ENCODE results near the gene MYLIP. TPM values are rescaled to one million over a fixed set of nuclear protein-coding genes. Genes with fewer than 3 reads are reported as not detected.

The MYLIP gene
- total and polyA plus RNA-seq, 2 of the 13 experiments (the other 11 are each of a cell fraction or from before 2014, with no cell fraction given): 3.4 to 10.8 TPM

DNA sequence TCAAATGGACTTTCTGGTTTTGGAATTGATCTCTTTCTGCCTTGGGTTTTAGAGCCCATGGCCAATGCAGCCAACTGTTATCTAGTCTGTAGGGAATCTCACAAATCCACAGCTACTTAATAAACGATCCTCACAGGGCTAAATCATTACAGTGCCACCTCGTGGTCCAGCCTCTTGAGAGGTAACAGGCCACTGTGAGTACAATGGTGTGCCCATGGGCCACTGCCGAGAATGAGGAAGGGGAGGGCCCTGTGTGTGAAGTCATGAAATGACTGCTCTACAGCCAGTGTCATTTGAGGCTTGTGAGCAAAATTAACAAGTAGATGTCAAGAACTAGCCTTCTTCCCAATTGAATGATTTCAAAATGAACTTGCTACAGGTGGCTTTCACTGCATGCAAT lies 55.2 kb downstream of the MYLIP start:
- Histone ChIP-seq H3K27me3 (ENCODE audit: control insufficient read depth in 1 of 2, insufficient read depth in 2 of 2, low read length in 2 of 2) (no peaks in the 10 kb centered on the region; a peak in 1 of 5 replicates), H3K4me2 (ENCODE audit: low read depth, low read length) (no peak overlapping the region), H2AFZ (ENCODE audit: low read length) (no peak overlapping the region), H3K9me3 (ENCODE audit: low read length) (no peaks in the 10 kb centered on the region), H3K9ac (ENCODE audit: insufficient read depth, low read depth, low read length) (no peak overlapping the region), H3K4me3 (replicated peaks in 1 of 3; ENCODE audit: insufficient read depth in 1 of 3, low read depth in 2 of 3, low read length in 3 of 3) (no peak overlapping the region), H4K20me1 (ENCODE audit: insufficient read depth, low read length) (no peaks in the 10 kb centered on the region), H3K79me2 (ENCODE audit: insufficient read depth, low read length) (no peaks in the 10 kb centered on the region), H3K27ac (ENCODE audit: extremely low read length, insufficient read depth, low read length) (no peak overlapping the region), H3K4me1 (ENCODE audit: insufficient read depth, low read length) (peaks cover 19% of the 10 kb centered on the region), H3K36me3 (replicated peaks in 1 of 2; ENCODE audit: control insufficient read depth in 1 of 2, insufficient read depth in 2 of 2, low read length in 2 of 2) (no peaks in the 10 kb centered on the region)
- FAIRE-seq: no peak
- intact Hi-C loops (cut with micrococcal nuclease; ENCODE audit: unreplicated experiment) (loop anchor here (1.0 kb wide), 1 partner anchor 493 kb away; no protein-coding TSS in a partner anchor), in situ Hi-C loops (cut with HindIII; ENCODE audit: extremely low pct_ligation_motif_present, low pct_unique_long_range_greater_than_20kb) (no loop called here)
- DNase-seq (ENCODE audit: low spot score): peak; percentile 42
- POLR2A ChIA-PET: interaction anchor here (2.9 kb wide), 1 partner anchor 54 kb away, joined by 6 read pairs; no protein-coding TSS in a partner anchor
- ATAC-seq: peak; percentile 88
- WGBS (ENCODE audit: low lambda C conversion rate): 3% methylated on average over 3 of the region's 3 CpGs
- CTCF ChIA-PET (ENCODE audit: low intra/inter-chr PET ratio, low total read pairs): interaction anchor here (2.3 to 3.0 kb wide), 2 partner anchors 291 to 493 kb away, joined by 9 to 53 read pairs; no protein-coding TSS in a partner anchor
- no TSS peak for BruUV-seq (replicated peaks)
- peak; percentile 65 for TF ChIP-seq STAG1 (CRISPR knock-in tag; IDR thresholded peaks at IDR 0.05)
- no peak for TF ChIP-seq ZNF605 (CRISPR knock-in tag; IDR thresholded peaks at IDR 0.05)
- TF ChIP-seq ZNF329 (CRISPR knock-in tag; IDR thresholded peaks at IDR 0.05; ENCODE audit: low read depth): no peak
- no peak for TF ChIP-seq ZNF891 (CRISPR knock-in tag; IDR thresholded peaks at IDR 0.05)
- TF ChIP-seq ZNF678 (CRISPR knock-in tag; IDR thresholded peaks at IDR 0.05): no peak
- no peak for TF ChIP-seq FOSL1 (CRISPR knock-in tag; IDR thresholded peaks at IDR 0.05; ENCODE audit: borderline replicate concordance)
- TF ChIP-seq, protein P1, sequence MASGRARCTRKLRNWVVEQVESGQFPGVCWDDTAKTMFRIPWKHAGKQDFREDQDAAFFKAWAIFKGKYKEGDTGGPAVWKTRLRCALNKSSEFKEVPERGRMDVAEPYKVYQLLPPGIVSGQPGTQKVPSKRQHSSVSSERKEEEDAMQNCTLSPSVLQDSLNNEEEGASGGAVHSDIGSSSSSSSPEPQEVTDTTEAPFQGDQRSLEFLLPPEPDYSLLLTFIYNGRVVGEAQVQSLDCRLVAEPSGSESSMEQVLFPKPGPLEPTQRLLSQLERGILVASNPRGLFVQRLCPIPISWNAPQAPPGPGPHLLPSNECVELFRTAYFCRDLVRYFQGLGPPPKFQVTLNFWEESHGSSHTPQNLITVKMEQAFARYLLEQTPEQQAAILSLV (CRISPR knock-in tag; IDR thresholded peaks at IDR 0.05; ENCODE audit: borderline replicate concordance): no peak
- no peak for TF ChIP-seq TCF7 (IDR thresholded peaks at IDR 0.05; ENCODE audit: low read depth)
- no peak for TF ChIP-seq PHF20 (CRISPR knock-in tag; IDR thresholded peaks at IDR 0.05)
- TF ChIP-seq BRCA1 (CRISPR knock-in tag; IDR thresholded peaks at IDR 0.05): no peak
- no peak for TF ChIP-seq HMGA1 (CRISPR knock-in tag; conservative IDR thresholded peaks at IDR 0.05)
- no peak for TF ChIP-seq ZNF501 (CRISPR knock-in tag; IDR thresholded peaks at IDR 0.05)
- TF ChIP-seq ZNF224 (CRISPR knock-in tag; IDR thresholded peaks at IDR 0.05): no peak
- TF ChIP-seq XRCC5 (optimal IDR thresholded peaks at IDR 0.05; ENCODE audit: low read length): peak; percentile 34
- peak; percentile 61 for TF ChIP-seq SMC3 (IDR thresholded peaks at IDR 0.05; ENCODE audit: low read length)
- TF ChIP-seq, protein P2, sequence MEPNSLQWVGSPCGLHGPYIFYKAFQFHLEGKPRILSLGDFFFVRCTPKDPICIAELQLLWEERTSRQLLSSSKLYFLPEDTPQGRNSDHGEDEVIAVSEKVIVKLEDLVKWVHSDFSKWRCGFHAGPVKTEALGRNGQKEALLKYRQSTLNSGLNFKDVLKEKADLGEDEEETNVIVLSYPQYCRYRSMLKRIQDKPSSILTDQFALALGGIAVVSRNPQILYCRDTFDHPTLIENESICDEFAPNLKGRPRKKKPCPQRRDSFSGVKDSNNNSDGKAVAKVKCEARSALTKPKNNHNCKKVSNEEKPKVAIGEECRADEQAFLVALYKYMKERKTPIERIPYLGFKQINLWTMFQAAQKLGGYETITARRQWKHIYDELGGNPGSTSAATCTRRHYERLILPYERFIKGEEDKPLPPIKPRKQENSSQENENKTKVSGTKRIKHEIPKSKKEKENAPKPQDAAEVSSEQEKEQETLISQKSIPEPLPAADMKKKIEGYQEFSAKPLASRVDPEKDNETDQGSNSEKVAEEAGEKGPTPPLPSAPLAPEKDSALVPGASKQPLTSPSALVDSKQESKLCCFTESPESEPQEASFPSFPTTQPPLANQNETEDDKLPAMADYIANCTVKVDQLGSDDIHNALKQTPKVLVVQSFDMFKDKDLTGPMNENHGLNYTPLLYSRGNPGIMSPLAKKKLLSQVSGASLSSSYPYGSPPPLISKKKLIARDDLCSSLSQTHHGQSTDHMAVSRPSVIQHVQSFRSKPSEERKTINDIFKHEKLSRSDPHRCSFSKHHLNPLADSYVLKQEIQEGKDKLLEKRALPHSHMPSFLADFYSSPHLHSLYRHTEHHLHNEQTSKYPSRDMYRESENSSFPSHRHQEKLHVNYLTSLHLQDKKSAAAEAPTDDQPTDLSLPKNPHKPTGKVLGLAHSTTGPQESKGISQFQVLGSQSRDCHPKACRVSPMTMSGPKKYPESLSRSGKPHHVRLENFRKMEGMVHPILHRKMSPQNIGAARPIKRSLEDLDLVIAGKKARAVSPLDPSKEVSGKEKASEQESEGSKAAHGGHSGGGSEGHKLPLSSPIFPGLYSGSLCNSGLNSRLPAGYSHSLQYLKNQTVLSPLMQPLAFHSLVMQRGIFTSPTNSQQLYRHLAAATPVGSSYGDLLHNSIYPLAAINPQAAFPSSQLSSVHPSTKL (CRISPR knock-in tag; IDR thresholded peaks at IDR 0.05): no peak
- no peak for TF ChIP-seq ZNF446 (CRISPR knock-in tag; IDR thresholded peaks at IDR 0.05)
- no peak for TF ChIP-seq ZSCAN31 (CRISPR knock-in tag; IDR thresholded peaks at IDR 0.05; ENCODE audit: low read depth)
- no peak for TF ChIP-seq FOXM1 (CRISPR knock-in tag; IDR thresholded peaks at IDR 0.05)
- TF ChIP-seq, protein P3, sequence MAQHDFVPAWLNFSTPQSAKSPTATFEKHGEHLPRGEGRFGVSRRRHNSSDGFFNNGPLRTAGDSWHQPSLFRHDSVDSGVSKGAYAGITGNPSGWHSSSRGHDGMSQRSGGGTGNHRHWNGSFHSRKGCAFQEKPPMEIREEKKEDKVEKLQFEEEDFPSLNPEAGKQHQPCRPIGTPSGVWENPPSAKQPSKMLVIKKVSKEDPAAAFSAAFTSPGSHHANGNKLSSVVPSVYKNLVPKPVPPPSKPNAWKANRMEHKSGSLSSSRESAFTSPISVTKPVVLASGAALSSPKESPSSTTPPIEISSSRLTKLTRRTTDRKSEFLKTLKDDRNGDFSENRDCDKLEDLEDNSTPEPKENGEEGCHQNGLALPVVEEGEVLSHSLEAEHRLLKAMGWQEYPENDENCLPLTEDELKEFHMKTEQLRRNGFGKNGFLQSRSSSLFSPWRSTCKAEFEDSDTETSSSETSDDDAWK (CRISPR knock-in tag; IDR thresholded peaks at IDR 0.05): no peak
- no peak for TF ChIP-seq KAT2B (IDR thresholded peaks at IDR 0.05; ENCODE audit: borderline replicate concordance, low read depth, low read length)
- no peak for TF ChIP-seq ZNF616 (CRISPR knock-in tag; IDR thresholded peaks at IDR 0.05; ENCODE audit: low read depth)
- TF ChIP-seq BHLHE40 (IDR thresholded peaks at IDR 0.05; ENCODE audit: low read length): no peak
